Hematopoietic multipotent progenitor cell treated with erythropoietin and hydrocortisone succinate and interleukin-3 and kit ligand, for 4 days (in vitro differentiated cells): ENCODE results near the gene MRPL24.

ENCODE experiments used
- DNase-seq: peaks from one replicate; pipeline ENCODE4 v3.0.0-alpha.2; 2015

MRPL24 gene

GRCh38 chr1:156708218-156708661 lies 32.6 kb downstream of the MRPL24 start:
- DNase-seq: no peak

GRCh38 chr1:156707417-156708217 lies 33.3 kb downstream of the MRPL24 start:
- no peak for DNase-seq

- peak; percentile 35 for DNase-seq
Measured at GRCh38 chr1:156706657-156707416, 34.1 kb downstream of the MRPL24 start.

- DNase-seq: peak; percentile 71
Measured at GRCh38 chr1:156705918-156706656, 34.8 kb downstream of the MRPL24 start.

GRCh38 chr1:156705321-156705917 lies 35.5 kb downstream of the MRPL24 start, which contains the start of gene CRABP2:
TSS of gene CRABP2 (minus strand) at chr1:156705583. CDS start at chr1:156705446, 137 bp downstream.
- DNase-seq: peak; percentile 52

GRCh38 chr1:156704930-156705320 lies 36.0 kb downstream of the MRPL24 start:
- DNase-seq: no peak

GRCh38 chr1:156704166-156704711 lies 36.6 kb downstream of the MRPL24 start:
- DNase-seq: no peak

GRCh38 chr1:156703741-156704140 lies 37.1 kb downstream of the MRPL24 start:
- no peak for DNase-seq

- DNase-seq: no peak
Measured at GRCh38 chr1:156703336-156703735, 37.6 kb downstream of the MRPL24 start.

- DNase-seq: no peak
Measured at GRCh38 chr1:156700736-156701531, 40.0 kb downstream of the MRPL24 start.

GRCh38 chr1:156698995-156699394 lies 41.9 kb downstream of the MRPL24 start:
- DNase-seq: no peak

- no peak for DNase-seq
Measured at GRCh38 chr1:156697481-156697880, 43.4 kb downstream of the MRPL24 start.

GRCh38 chr1:156696755-156697154 lies 44.1 kb downstream of the MRPL24 start:
- no peak for DNase-seq

GRCh38 chr1:156694690-156694962 lies 46.3 kb downstream of the MRPL24 start:
- DNase-seq: no peak

GRCh38 chr1:156693848-156694689 lies 46.8 kb downstream of the MRPL24 start:
- peak; percentile 25 for DNase-seq

- DNase-seq: peak; percentile 68
Measured at GRCh38 chr1:156692925-156693847, 47.7 kb downstream of the MRPL24 start.

- DNase-seq: no peak
Measured at GRCh38 chr1:156692441-156692924, 48.4 kb downstream of the MRPL24 start.

GRCh38 chr1:156691665-156692440 lies 49.0 kb downstream of the MRPL24 start:
- peak; percentile 22 for DNase-seq

GRCh38 chr1:156691191-156691590 lies 49.7 kb downstream of the MRPL24 start:
- DNase-seq: no peak
